Limb (tissue), 2 donors: ENCODE measurements around the gene CUL2.
"Not testable (repeated sequence)": the region's sequence is repeated elsewhere in the genome, so short reads cannot be mapped to it uniquely, and the experiment has no call there.

ENCODE experiments used
- DNase-seq, 2 donors: peaks; one replicate each; pipeline ENCODE4 v3.0.0-alpha.2; 2016; ENCODE audit errors: extremely low spot score in 2 of 2

Gene CUL2

GRCh38 chr10:35020481-35020880 lies 69.7 kb downstream of the CUL2 start:
- no peak for DNase-seq

- no peak for DNase-seq
Measured at GRCh38 chr10:35019041-35020024, 70.8 kb downstream of the CUL2 start.

- no peak for DNase-seq
Measured at GRCh38 chr10:35017608-35018007, 72.5 kb downstream of the CUL2 start.

GRCh38 chr10:35015843-35016408 lies 74.2 kb downstream of the CUL2 start:
- no peak for DNase-seq

- DNase-seq, result no peak
Measured at GRCh38 chr10:35012781-35013180, 77.4 kb downstream of the CUL2 start.

- no peak for DNase-seq
Measured at GRCh38 chr10:35011771-35012191, 78.4 kb downstream of the CUL2 start.

GRCh38 chr10:35007858-35008301 lies 82.3 kb downstream of the CUL2 start:
- no peak for DNase-seq

- DNase-seq, result no peak
Measured at GRCh38 chr10:35006836-35007235, 83.3 kb downstream of the CUL2 start.

- no peak for DNase-seq
Measured at GRCh38 chr10:35005868-35006267, 84.3 kb downstream of the CUL2 start.

GRCh38 chr10:35004651-35005050 lies 85.5 kb downstream of the CUL2 start:
- DNase-seq, result no peak

- no peak for DNase-seq
Measured at GRCh38 chr10:35003906-35004305, 86.2 kb downstream of the CUL2 start.

GRCh38 chr10:35000936-35001335 lies 89.2 kb downstream of the CUL2 start:
- DNase-seq, result no peak

GRCh38 chr10:34999532-34999931 lies 90.6 kb downstream of the CUL2 start:
- no peak for DNase-seq

- DNase-seq, result no peak
Measured at GRCh38 chr10:34998940-34999339, 91.2 kb downstream of the CUL2 start.

- DNase-seq, result no peak
Measured at GRCh38 chr10:34996843-34997242, 93.3 kb downstream of the CUL2 start.

- DNase-seq, result no peak
Measured at GRCh38 chr10:34995925-34996324, 94.2 kb downstream of the CUL2 start.

GRCh38 chr10:34994565-34995142 lies 95.5 kb downstream of the CUL2 start:
- peak; percentile 72 to 83 for DNase-seq

- no peak for DNase-seq
Measured at GRCh38 chr10:34993782-34994181, 96.4 kb downstream of the CUL2 start.

- DNase-seq, result not testable (repeated sequence)
Measured at GRCh38 chr10:34991117-34991516, 99.0 kb downstream of the CUL2 start.

GRCh38 chr10:34988397-34989067 lies 101.6 kb downstream of the CUL2 start:
- no peak for DNase-seq

GRCh38 chr10:34985823-34986222 lies 104.3 kb downstream of the CUL2 start:
- no peak for DNase-seq

- no peak for DNase-seq
Measured at GRCh38 chr10:34985146-34985545, 105.0 kb downstream of the CUL2 start.
